Activated CD8-positive, alpha-beta T cell treated with anti-CD3 and anti-CD28 coated beads, Interleukin-2, amount 10 ng/mL, durations not matched to agents 7 days and 5 days (primary cell): Measurements from ENCODE around the gene UBAC2. TPM values are rescaled to one million over a fixed set of nuclear protein-coding genes. Genes with fewer than 3 reads are reported as not detected.

Experiments
- ATAC-seq: fragments of 150-1000 bp; cut with Tn5 transposase; one replicate; pipeline ENCODE4 v1.10.0; 2021; ENCODE audit warnings: moderate library complexity
- CTCF ChIA-PET: fragments of 350-600 bp; sonication (Branson Sonifier 250); formaldehyde crosslinking; loops from one replicate; lab custom pipeline; 2021; ENCODE audit warnings: antibody characterized with exemption; lab: Charles Lee
- POLR2A ChIA-PET: fragments of 350-600 bp; sonication (Branson Sonifier 250); formaldehyde crosslinking; loops from one replicate; lab custom pipeline; 2021; ENCODE audit warnings: antibody characterized with exemption; lab: Charles Lee
- DNase-seq: peaks from one replicate; pipeline ENCODE4 v3.0.0-alpha.2; 2020
- H3K27ac Mint-ChIP-seq: one replicate; pipeline ENCODE4 v1.8.0; 2021; ENCODE audit warnings: mild to moderate bottlenecking, mixed read lengths
- H3K27me3 Mint-ChIP-seq: one replicate; pipeline ENCODE4 v1.8.0; 2021; ENCODE audit warnings: low read depth, mixed read lengths
- H3K36me3 Mint-ChIP-seq: one replicate; pipeline ENCODE4 v1.8.0; 2021; ENCODE audit warnings: low read depth, mixed read lengths
- H3K4me1 Mint-ChIP-seq: one replicate; pipeline ENCODE4 v1.8.0; 2021; ENCODE audit warnings: low read depth, mixed read lengths
- H3K4me3 Mint-ChIP-seq: one replicate; pipeline ENCODE4 v1.8.0; 2021; ENCODE audit warnings: mild to moderate bottlenecking, mixed read lengths
- H3K9me3 Mint-ChIP-seq: one replicate; pipeline ENCODE4 v1.8.0; 2022; ENCODE audit warnings: mixed read lengths; ENCODE audit not compliant: insufficient read depth
- total RNA-seq, 2 experiments: library from RNA; stranded (reverse); gene quantifications; one replicate each; pipeline ENCODE4 v1.2.3, GENCODE V29; 2021

UBAC2 gene
- total RNA-seq, 2 experiments from 2014 or later: 67.4 to 71.2 TPM

- CTCF ChIA-PET: interaction anchor here (1.0 to 2.6 kb wide), 8 partner anchors 9 to 49 kb away, joined by 3 to 13 read pairs (median 4); no protein-coding TSS in a partner anchor
- H3K36me3 Mint-ChIP-seq: peaks cover 38% of the 10 kb centered on the region
Observed at GRCh38 chr13:99302637-99303505, 102.2 kb downstream of the UBAC2 start.

GRCh38 chr13:99303863-99304521 lies 103.3 kb downstream of the UBAC2 start:
- ATAC-seq: peak; percentile 12
- H3K4me1 Mint-ChIP-seq: peaks cover 81% of the 10 kb centered on the region
- no peak for DNase-seq
- CTCF ChIA-PET: interaction anchor here (1.0 to 2.6 kb wide), 5 partner anchors 10 to 37 kb away, joined by 3 to 13 read pairs (median 6); no protein-coding TSS in a partner anchor
- peaks cover 43% of the 10 kb centered on the region for H3K36me3 Mint-ChIP-seq
- no peaks in the 10 kb centered on the region for H3K9me3 Mint-ChIP-seq
- no peaks in the 10 kb centered on the region for H3K27me3 Mint-ChIP-seq
- peak overlapping the region; percentile 31 for H3K4me3 Mint-ChIP-seq
- peak overlapping the region; percentile 69 for H3K27ac Mint-ChIP-seq
- POLR2A ChIA-PET: interaction anchor here (0.8 to 1.9 kb wide), 4 partner anchors 37 to 118 kb away, joined by 3 to 6 read pairs (median 4); no protein-coding TSS in a partner anchor

More at GRCh38 chr13:99302637-99303505, 102.2 kb downstream of the UBAC2 start:
- Mint-ChIP-seq H3K27me3 (no peaks in the 10 kb centered on the region), H3K27ac (no peak overlapping the region), H3K4me1 (peaks cover 79% of the 10 kb centered on the region), H3K4me3 (no peak overlapping the region), H3K9me3 (no peaks in the 10 kb centered on the region)
- POLR2A ChIA-PET: no interaction called here
- DNase-seq (no peak), ATAC-seq (no peak)

- peaks cover 44% of the 10 kb centered on the region for H3K36me3 Mint-ChIP-seq
- H3K27ac Mint-ChIP-seq: peak overlapping the region; percentile 69
- peaks cover 77% of the 10 kb centered on the region for H3K4me1 Mint-ChIP-seq
- no peaks in the 10 kb centered on the region for H3K27me3 Mint-ChIP-seq
- ATAC-seq (no peak), DNase-seq (no peak)
- POLR2A ChIA-PET: interaction anchor here (0.8 to 1.9 kb wide), 3 partner anchors 37 to 77 kb away, joined by 3 to 6 read pairs (median 4); no protein-coding TSS in a partner anchor
- peak overlapping the region; percentile 31 for H3K4me3 Mint-ChIP-seq
- CTCF ChIA-PET: interaction anchor here (1.0 to 2.6 kb wide), 5 partner anchors 11 to 36 kb away, joined by 3 to 13 read pairs (median 6); no protein-coding TSS in a partner anchor
- no peaks in the 10 kb centered on the region for H3K9me3 Mint-ChIP-seq
Observed at GRCh38 chr13:99304541-99304940, 103.9 kb downstream of the UBAC2 start.

- Mint-ChIP-seq H3K4me1 (peaks cover 73% of the 10 kb centered on the region), H3K27me3 (no peaks in the 10 kb centered on the region), H3K9me3 (no peaks in the 10 kb centered on the region), H3K27ac (no peak overlapping the region), H3K4me3 (peak overlapping the region; percentile 56), H3K36me3 (peaks cover 47% of the 10 kb centered on the region)
- ChIA-PET POLR2A (interaction anchor here (1.5 to 2.0 kb wide), 3 partner anchors 19 to 105 kb away, joined by 6 read pairs; partner anchors contain the start of gene UBAC2), CTCF (interaction anchor here (1.0 to 3.8 kb wide), 5 partner anchors 10 to 137 kb away, joined by 3 to 22 read pairs (median 3); no protein-coding TSS in a partner anchor)
- ATAC-seq (no peak), DNase-seq (no peak)
Observed at GRCh38 chr13:99305158-99305557, 104.5 kb downstream of the UBAC2 start.

GRCh38 chr13:99305566-99305965 lies 104.9 kb downstream of the UBAC2 start:
- ATAC-seq: no peak
- POLR2A ChIA-PET: interaction anchor here (1.0 to 2.0 kb wide), 4 partner anchors 9 to 105 kb away, joined by 4 to 6 read pairs (median 6); partner anchors contain the start of gene UBAC2
- Mint-ChIP-seq H3K4me3 (peak overlapping the region; percentile 53), H3K27ac (no peak overlapping the region), H3K9me3 (no peaks in the 10 kb centered on the region), H3K27me3 (no peaks in the 10 kb centered on the region), H3K4me1 (peaks cover 71% of the 10 kb centered on the region), H3K36me3 (peaks cover 48% of the 10 kb centered on the region)
- CTCF ChIA-PET: interaction anchor here (1.0 to 3.8 kb wide), 7 partner anchors 8 to 136 kb away, joined by 3 to 22 read pairs (median 3); no protein-coding TSS in a partner anchor
- no peak for DNase-seq

GRCh38 chr13:99307247-99307646 lies 106.6 kb downstream of the UBAC2 start, which contains the start of gene GPR183:
Gene GPR183, minus strand, starts transcription at chr13:99307399. Its CDS starts 11,254 bp downstream, at chr13:99296145.
- Mint-ChIP-seq H3K4me1 (peaks cover 76% of the 10 kb centered on the region), H3K36me3 (peaks cover 45% of the 10 kb centered on the region), H3K27me3 (no peaks in the 10 kb centered on the region), H3K4me3 (peak within 1 kb of the TSS; percentile 73), H3K27ac (peak within 1 kb of the TSS; percentile 89), H3K9me3 (no peaks in the 10 kb centered on the region)
- peak; percentile 76 for ATAC-seq
- CTCF ChIA-PET: interaction anchor here (0.7 to 4.0 kb wide), 11 partner anchors 9 to 129 kb away, joined by 3 to 24 read pairs (median 5); partner anchors contain the start of gene UBAC2
- POLR2A ChIA-PET: interaction anchor here (1.0 to 2.0 kb wide), 3 partner anchors 47 to 107 kb away, joined by 4 to 6 read pairs (median 5); partner anchors contain the start of gene UBAC2
- DNase-seq: no peak

- ATAC-seq (peak; percentile 67), DNase-seq (peak; percentile 64)
- Mint-ChIP-seq H3K4me3 (peak overlapping the region; percentile 73), H3K36me3 (peaks cover 48% of the 10 kb centered on the region), H3K4me1 (peaks cover 76% of the 10 kb centered on the region), H3K9me3 (no peaks in the 10 kb centered on the region), H3K27me3 (no peaks in the 10 kb centered on the region), H3K27ac (peak overlapping the region; percentile 89)
- POLR2A ChIA-PET: interaction anchor here (0.9 to 1.1 kb wide), 3 partner anchors 46 to 74 kb away, joined by 4 to 5 read pairs (median 4); no protein-coding TSS in a partner anchor
- CTCF ChIA-PET: interaction anchor here (0.9 to 4.0 kb wide), 11 partner anchors 10 to 128 kb away, joined by 3 to 24 read pairs (median 4); partner anchors contain the start of gene UBAC2
Observed at GRCh38 chr13:99307648-99308339, 107.1 kb downstream of the UBAC2 start.

GRCh38 chr13:99308471-99309087 lies 107.9 kb downstream of the UBAC2 start:
- no peaks in the 10 kb centered on the region for H3K27me3 Mint-ChIP-seq
- peak overlapping the region; percentile 1 for H3K27ac Mint-ChIP-seq
- no peaks in the 10 kb centered on the region for H3K9me3 Mint-ChIP-seq
- H3K36me3 Mint-ChIP-seq: peaks cover 50% of the 10 kb centered on the region
- POLR2A ChIA-PET: interaction anchor here (0.9 kb wide), 1 partner anchor 73 kb away, joined by 4 read pairs; no protein-coding TSS in a partner anchor
- H3K4me1 Mint-ChIP-seq: peaks cover 74% of the 10 kb centered on the region
- CTCF ChIA-PET: interaction anchor here (0.8 to 4.0 kb wide), 9 partner anchors 12 to 127 kb away, joined by 3 to 24 read pairs (median 4); no protein-coding TSS in a partner anchor
- no peak overlapping the region for H3K4me3 Mint-ChIP-seq
- DNase-seq (no peak), ATAC-seq (no peak)

GRCh38 chr13:99310382-99311031 lies 109.9 kb downstream of the UBAC2 start:
- Mint-ChIP-seq H3K36me3 (peaks cover 49% of the 10 kb centered on the region), H3K9me3 (no peaks in the 10 kb centered on the region), H3K4me1 (peaks cover 77% of the 10 kb centered on the region), H3K27me3 (no peaks in the 10 kb centered on the region), H3K27ac (no peak overlapping the region), H3K4me3 (no peak overlapping the region)
- ChIA-PET POLR2A (no interaction called here), CTCF (interaction anchor here (4.6 kb wide), 1 partner anchor 41 kb away, joined by 23 read pairs; no protein-coding TSS in a partner anchor)
- no peak for ATAC-seq
- no peak for DNase-seq
